Spleen (tissue), 7 donors: ENCODE results near the gene PPP2R2B.

ENCODE experiments used
- POLR2AphosphoS5 ChIP-seq, 3 donors: sonication (generic); formaldehyde crosslinking; IDR thresholded peaks; one replicate each; pipeline ENCODE4 v1.5.1; 2017; ENCODE audit warnings: antibody characterized with exemption in 3 of 3
- TF ChIP-seq, protein P1 (sequence below), 11 experiments: fragments of 200-600 bp in 7 of 11; fragments of 450-650 bp in 4 of 11; sonication (generic) in 4 of 11; IDR thresholded peaks in 8 of 11; conservative IDR thresholded peaks in 3 of 11; 1 replicate in 7 of 11; 2 replicates in 4 of 11; pipeline versions ENCODE4 v1.4.0 to v1.8.0; 2016 to 2021; ENCODE audit warnings: antibody characterized with exemption in 11 of 11, inconsistent platforms in 4 of 11, mild to moderate bottlenecking in 1 of 11
- donor health status: DM: no; HTN: no; CAD: no; lungs with moderate emphysema.
- donor health status: DM: no; HTN: no; CAD: no.
- donor health status: DM: no; HTN: no; CAD: no.

DNA sequence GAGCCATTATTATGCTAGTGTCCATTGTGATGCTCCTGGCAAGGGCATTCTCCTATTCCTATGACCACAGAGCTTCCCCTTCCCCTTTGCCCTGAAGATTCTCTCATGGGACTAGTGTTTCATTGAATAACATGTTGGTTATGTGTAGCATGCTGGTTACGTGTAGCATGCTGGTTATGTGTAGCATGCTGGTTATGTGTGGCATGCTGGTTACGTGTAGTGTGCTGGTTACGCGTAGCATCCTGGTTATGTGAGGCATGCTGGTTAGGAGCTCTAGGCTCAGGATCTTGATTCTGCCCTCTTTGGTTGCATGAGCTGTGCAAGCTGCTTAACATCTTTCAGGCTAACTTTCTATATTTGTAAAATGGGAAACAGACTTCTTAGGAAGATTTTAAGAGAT, 316.1 kb downstream of the PPP2R2B start:
- TF ChIP-seq, protein P1, sequence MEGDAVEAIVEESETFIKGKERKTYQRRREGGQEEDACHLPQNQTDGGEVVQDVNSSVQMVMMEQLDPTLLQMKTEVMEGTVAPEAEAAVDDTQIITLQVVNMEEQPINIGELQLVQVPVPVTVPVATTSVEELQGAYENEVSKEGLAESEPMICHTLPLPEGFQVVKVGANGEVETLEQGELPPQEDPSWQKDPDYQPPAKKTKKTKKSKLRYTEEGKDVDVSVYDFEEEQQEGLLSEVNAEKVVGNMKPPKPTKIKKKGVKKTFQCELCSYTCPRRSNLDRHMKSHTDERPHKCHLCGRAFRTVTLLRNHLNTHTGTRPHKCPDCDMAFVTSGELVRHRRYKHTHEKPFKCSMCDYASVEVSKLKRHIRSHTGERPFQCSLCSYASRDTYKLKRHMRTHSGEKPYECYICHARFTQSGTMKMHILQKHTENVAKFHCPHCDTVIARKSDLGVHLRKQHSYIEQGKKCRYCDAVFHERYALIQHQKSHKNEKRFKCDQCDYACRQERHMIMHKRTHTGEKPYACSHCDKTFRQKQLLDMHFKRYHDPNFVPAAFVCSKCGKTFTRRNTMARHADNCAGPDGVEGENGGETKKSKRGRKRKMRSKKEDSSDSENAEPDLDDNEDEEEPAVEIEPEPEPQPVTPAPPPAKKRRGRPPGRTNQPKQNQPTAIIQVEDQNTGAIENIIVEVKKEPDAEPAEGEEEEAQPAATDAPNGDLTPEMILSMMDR (IDR thresholded peaks at IDR 0.05 in 8 of 11, conservative IDR thresholded peaks at IDR 0.05 in 3 of 11), result no peak
- TF ChIP-seq POLR2AphosphoS5 (IDR thresholded peaks at IDR 0.05), result no peak
